Globus pallidus (tissue), 1 donor: ENCODE measurements around the gene ZNF362.

Source experiments
- DNase-seq: peaks from one replicate; pipeline ENCODE4 v3.0.0-alpha.2; 2015; ENCODE audit warnings: low spot score

Gene ZNF362

GRCh38 chr1:33244809-33245186 is 11.5 kb upstream of the ZNF362 start:
- no peak for DNase-seq

DNA sequence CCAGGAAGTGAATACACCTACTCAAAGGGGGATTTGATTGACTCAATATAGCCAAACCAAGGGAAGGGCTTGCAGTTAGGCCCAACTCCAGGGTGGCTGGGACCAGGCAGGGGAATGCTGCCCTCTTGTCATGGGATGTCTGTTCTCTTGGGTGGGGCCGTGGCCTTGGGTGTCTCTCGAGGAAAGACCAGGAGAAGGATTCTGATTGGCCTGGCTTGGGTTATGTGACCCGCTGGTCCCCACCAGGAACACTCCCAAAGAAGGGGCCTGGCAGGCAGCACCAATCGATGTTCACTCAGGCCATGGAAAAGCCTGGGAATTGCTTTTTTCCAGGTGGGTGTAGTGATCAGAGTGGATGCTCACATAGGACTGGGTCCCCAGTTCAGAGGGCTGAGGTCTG is 10.1 kb upstream of the ZNF362 start:
- no peak for DNase-seq

- no peak for DNase-seq
These were observed 8.7 kb upstream of the ZNF362 start for GRCh38 chr1:33247545-33247944.

DNA sequence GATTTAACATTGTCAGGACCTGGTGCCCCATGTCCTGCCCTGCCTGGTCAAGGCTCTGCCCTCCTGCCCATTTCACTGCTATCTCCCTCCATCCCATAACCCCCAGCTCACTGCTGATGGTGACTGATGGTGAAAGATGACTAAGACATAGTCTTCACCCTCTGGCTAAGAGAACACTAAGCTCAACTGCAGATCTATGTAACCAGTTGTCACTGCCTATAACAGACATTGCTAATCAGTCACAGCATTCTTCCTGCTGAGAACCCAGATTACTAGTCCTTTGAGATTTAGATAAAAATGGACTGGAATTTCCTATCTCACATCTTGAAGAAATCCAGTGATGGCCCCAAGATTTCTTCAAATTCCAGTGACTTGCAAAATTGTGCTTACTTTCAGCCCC is 8.0 kb upstream of the ZNF362 start:
- DNase-seq, result no peak

DNA sequence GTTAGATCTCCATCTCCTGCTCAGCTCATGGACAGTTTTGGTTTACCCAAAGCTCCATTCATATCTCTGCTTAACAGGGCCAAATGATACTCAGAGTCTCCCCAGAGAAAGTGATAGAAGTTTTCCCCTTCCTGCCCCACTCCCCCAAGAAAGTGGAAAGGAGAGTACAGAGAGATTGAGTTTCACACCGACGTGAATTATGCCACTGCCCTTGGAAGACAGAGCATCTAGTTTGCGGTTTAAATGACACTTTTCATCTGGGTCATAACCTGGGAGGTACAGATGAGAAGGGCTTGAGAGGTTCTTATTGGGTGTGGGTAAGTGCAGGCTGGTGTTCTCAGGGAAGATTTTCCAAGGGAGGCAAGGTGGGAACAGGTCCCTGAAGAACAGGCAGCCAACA is 6.9 kb upstream of the ZNF362 start:
- no peak for DNase-seq

DNA sequence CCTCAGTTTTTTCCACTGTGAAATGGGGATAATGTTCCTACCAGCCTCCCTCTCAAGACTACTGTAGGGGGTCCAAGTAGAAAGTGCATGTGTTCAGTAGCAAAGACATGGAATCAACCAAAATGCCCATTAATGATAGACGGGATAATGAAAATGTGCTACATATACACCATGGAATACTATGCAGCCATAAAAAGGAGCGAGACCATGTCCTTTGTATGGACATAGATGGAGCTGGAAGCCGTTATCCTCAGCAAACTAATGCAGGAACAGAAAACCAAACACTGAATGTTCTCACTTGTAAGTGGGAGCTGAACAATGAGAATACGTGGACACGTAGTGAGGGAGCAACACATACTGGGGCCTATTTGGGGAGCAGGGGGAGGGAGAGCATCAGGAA is 6.1 kb upstream of the ZNF362 start:
- no peak for DNase-seq

- DNase-seq, result no peak
These were observed 5.6 kb upstream of the ZNF362 start for GRCh38 chr1:33250724-33251123.

DNA sequence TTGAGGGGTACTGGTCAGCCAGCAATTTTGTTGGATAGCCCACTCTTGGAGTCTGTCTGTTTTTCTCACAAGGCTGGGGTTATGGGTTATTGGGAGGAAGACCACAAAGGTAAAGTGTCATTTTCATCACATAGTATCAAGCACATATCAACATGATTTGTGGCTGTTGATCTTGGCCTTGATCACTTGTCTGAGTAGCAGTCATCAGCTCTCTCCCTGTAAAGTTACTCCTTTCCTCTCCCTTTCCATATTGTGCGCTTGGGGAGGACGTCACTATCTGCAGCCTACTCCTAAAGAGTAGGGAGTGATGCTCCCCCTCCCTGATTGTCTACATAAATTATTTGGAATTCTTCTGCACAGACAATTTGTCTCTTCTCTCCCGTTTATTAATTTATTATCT is 1.8 kb upstream of the ZNF362 start:
- DNase-seq, result no peak

DNA sequence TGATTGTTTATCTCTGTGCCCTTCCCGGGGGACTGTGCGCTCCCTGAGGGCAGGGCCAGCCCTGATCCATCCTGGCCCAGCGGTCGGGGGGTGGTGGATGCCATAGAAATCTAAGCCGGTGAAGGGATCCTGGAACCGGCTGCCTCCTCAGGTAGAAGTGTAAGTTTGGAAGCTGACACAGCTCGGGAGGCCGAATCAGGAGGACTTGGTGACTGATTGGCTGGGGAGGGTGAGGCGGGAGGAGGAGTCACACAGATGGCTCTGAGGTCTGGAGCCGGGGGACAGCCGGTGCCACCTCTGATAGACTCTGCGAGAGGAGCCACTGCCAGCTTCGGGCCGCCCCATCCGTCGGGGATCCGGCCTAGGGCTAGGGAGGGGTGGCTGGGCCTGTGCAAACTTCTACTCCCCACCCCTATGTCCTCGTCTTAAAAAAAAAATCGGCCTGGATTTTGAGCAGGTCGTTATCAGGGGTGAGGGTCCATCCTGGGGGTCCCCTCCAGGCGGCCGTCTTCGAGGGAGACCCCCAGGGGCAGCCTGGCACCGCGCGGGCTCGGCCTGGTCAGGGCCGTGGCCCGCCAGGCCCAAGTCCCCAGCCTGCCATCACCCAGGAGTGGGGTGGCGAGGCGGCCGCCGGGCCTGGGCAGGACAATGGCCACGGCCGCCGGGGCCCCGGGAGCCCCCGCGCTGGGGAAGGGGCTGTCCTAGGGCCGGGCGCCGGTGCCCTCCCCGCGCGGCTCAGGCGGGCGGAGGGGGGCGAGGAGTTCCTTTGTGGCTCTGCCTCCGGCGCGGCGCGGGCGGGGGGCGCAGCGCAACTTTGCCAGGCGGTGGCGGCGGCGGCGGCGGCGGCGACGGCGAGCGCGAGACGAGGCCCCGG is 708 bp upstream of the ZNF362 start:
- peak; percentile 55 for DNase-seq

GRCh38 chr1:33256221-33256470 is 146 bp upstream of the ZNF362 start:
- DNase-seq, result no peak

- DNase-seq, result peak; percentile 25
These were observed 997 bp downstream of the ZNF362 start for GRCh38 chr1:33257207-33257771.

DNA sequence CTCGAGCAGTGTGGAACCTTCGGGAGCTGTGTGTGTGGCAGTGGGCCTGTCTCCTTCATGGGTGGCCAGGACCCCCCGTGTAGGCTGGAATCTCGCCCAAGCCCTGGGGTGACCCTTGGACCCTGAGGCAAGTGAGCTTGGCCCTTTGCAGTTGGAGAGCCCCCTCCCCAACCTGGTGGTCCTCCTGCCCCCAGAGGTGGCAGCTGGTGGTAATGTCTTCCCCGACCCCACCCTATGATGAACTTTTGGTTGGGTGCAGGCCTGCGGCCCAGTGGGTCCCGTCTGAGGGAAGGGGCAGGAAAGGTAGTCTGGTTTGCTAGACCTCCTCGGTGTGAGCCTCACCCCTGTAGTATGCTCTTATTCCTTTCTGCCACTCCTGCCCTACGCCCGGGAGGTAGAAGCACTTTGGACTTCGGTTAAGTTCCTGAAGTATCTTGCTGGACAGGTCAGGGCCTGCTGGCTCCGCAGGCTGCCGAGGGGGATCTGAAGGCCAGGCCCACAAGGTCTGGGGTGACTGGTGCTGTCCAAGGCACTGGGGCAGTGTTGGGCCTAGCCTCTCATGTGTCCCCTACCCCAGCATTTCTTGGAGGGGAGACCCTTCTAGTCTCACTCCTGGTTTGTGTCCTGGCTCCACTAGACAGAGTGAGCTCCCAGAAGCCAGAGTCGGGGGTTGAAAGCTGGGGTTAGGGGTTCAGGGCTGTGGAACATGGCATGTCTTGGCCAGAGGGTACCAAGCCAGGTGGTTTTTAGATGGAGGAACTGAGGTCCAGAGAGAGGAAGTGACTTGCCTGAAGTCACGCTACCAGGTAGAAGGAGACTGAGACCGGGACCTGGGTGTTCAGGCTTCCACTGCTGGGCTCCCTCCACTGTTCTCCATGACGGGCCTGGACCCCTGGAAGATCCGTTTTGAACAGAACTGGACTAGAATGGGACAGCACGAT is 1.8 kb downstream of the ZNF362 start:
- no peak for DNase-seq

- no peak for DNase-seq
These were observed 2.5 kb downstream of the ZNF362 start for GRCh38 chr1:33258788-33259274.

DNA sequence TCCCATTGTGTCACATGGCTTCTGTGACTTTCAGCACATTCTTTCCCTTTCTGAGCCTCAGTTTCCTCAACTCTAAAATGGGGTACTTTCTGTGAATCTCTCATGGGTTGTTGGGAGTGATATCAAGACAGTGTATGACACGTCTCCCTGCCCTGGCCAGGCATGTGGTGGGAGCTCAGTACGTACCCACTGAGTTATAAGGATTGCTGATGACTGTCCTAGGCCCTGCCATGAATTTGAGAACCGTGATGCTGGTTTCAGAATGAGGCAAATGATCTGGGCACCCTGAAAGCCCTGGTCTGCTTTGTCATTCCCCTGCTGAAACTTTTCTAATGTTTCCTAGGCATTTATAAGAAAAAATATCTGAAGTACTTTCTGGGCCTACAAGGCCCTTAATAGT is 3.6 kb downstream of the ZNF362 start:
- no peak for DNase-seq

- DNase-seq, result no peak
These were observed 4.1 kb downstream of the ZNF362 start for GRCh38 chr1:33260439-33260838.

DNA sequence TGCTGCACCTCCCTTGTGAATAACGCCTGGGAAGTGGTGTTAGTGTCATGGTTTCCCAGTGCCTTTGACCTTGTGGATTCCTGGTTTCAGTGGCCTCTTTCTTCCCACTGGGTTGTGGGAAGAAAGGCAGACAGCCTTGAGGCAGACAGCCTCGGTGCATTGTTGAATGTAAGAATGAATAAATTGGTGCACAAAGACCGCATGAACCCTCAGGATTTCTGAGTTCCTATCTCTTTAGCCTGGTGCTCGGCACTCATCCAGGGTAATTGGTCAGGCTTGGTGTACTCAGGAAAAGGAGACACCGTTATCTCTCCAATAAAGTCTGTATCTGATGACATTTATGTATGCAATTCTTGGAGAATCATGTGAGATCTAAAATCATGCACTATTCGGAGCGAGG is 5.1 kb downstream of the ZNF362 start:
- no peak for DNase-seq

GRCh38 chr1:33263890-33264504 is 7.7 kb downstream of the ZNF362 start:
- no peak for DNase-seq

DNA sequence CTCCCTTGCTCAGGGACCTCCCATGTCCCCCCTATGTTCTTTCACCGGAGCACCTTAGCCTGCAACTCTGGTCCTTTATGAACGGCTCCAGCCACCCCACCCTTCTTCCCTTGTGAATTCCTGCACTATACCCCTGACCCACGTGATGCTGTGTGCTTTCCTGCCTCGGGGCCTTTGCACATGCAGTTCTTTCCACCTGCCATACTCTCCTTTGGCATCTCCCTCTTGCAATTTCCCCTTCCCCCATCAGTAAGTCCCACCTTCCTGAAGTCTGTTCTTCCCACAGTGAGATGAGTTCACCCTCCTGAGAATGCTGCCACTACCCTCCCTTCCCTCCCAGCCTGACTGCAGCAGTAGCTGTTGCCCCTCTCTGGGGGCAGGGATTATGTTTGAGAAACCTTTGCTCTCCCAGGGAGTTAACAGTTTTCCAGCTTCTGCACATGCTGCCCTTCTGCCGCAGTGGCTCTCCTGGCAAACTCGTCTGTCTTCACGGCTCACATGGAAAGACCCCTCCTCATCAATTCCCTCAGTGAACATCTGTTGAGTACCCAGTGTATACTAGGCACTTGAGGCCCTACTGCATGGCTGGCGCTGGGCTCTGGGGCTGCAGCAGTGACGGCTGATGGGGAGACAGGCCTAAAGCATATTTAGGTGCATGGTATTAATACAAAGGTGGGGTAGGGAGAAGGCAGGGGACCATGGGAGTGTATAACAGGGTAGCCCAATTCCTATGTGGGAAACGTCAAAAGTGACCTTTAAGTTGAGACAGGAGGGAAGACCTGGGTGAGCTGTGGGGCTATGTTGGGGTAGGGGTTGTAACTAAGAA is 9.7 kb downstream of the ZNF362 start:
- DNase-seq, result no peak

- DNase-seq, result no peak
These were observed 10.5 kb downstream of the ZNF362 start for GRCh38 chr1:33266766-33267165.

DNA sequence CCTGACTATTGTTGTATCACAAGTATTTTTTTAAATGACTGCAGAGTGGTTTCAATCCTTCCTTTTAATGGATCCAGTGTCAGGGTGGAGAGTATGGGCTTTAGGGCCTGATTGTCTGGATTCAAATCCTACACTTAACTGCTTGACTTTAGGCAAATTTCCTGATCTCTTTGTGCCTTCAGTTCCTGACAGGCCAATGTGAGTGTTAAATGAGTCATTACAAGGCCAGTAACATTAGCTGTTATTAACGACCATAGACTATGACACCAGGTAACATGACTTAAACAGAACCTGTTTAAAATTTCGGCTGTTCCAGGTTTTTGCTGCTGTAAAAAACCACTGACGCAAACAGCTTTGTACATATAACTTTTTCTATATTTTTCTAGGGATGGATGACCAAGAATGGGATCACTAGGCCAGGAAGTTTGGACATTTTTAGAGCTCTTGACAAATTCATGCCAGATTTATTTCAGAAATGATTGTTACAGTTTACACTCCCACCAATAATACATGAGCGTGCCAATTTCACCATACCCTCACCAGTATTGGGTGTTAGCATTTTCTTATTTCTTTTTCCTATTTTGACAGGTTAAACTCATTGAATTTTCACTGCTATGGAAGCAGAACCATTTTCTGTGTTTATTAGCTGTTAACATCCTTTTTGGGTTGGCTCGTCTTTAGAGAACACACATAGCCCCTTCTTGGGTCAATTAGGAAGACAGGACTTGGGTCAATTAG is 11.3 kb downstream of the ZNF362 start:
- no peak for DNase-seq

DNA sequence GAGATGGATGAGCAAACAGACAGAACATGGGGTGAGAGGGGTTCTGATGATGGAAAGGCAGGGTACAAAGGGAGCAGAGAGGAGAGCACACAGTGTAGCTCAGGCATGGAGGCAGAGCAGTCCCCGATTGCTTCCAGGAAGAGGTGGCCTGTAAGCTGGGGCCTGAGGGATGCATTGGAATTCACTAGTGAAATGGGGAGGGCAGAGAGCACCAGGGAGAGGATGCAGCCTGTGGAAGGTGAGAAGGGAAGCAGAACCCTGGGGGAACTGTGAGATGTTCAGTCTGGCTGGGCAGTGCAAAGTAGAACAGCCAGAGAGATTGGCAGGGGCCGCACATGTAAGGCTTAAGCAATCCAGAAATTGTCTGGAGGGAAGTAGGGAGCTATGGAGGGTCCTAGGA is 12.2 kb downstream of the ZNF362 start:
- no peak for DNase-seq
